GM19025 (cell line): ENCODE results near the gene TRIM15.

Experiments used
- ATAC-seq: cut with Tn5 transposase; IDR thresholded peaks from one replicate; pipeline ENCODE4 v1.9.1; 2021; ENCODE audit warnings: mild to moderate bottlenecking, low read depth, moderate library complexity; ENCODE audit not compliant: unreplicated experiment

Gene TRIM15

GRCh38 chr6:30194797-30195690, 31.7 kb downstream of the TRIM15 start:
- ATAC-seq: no peak

GRCh38 chr6:30195951-30196350, 32.6 kb downstream of the TRIM15 start:
- no peak for ATAC-seq

GRCh38 chr6:30196376-30196775, 33.0 kb downstream of the TRIM15 start:
- ATAC-seq: no peak

- no peak for ATAC-seq
These were observed 35.1 kb downstream of the TRIM15 start for GRCh38 chr6:30198166-30199084.

GRCh38 chr6:30200551-30201281, 37.4 kb downstream of the TRIM15 start:
- no peak for ATAC-seq

GRCh38 chr6:30202366-30202765, 39.0 kb downstream of the TRIM15 start:
- no peak for ATAC-seq

- no peak for ATAC-seq
These were observed 40.8 kb downstream of the TRIM15 start for GRCh38 chr6:30204116-30204515.

- no peak for ATAC-seq
These were observed 42.8 kb downstream of the TRIM15 start for GRCh38 chr6:30206152-30206551.

- ATAC-seq: no peak
These were observed 43.7 kb downstream of the TRIM15 start for GRCh38 chr6:30206799-30207618.

GRCh38 chr6:30207619-30208295, 44.4 kb downstream of the TRIM15 start:
- ATAC-seq: no peak

- ATAC-seq: no peak
These were observed 48.0 kb downstream of the TRIM15 start for GRCh38 chr6:30211306-30211705.

GRCh38 chr6:30211899-30212298, 48.6 kb downstream of the TRIM15 start:
- no peak for ATAC-seq

GRCh38 chr6:30212865-30213666, 49.7 kb downstream of the TRIM15 start, which contains the start of gene TRIM26:
Gene TRIM26 (minus strand): TSS chr6:30213406. CDS start chr6:30199103, 14,303 bp downstream.
- ATAC-seq: peak; percentile 76

- ATAC-seq: no peak
These were observed 50.3 kb downstream of the TRIM15 start for GRCh38 chr6:30213667-30213956.

GRCh38 chr6:30213957-30214656, 50.8 kb downstream of the TRIM15 start:
- ATAC-seq: peak; percentile 53

- no peak for ATAC-seq
These were observed 51.3 kb downstream of the TRIM15 start for GRCh38 chr6:30214657-30214982.

- ATAC-seq: no peak
These were observed 52.8 kb downstream of the TRIM15 start for GRCh38 chr6:30216096-30216495.

GRCh38 chr6:30219244-30219643, 55.9 kb downstream of the TRIM15 start:
- ATAC-seq: no peak
